Sigmoid colon (tissue), 7 donors: ENCODE measurements around the gene VPS35L. TPM values are rescaled to one million over a fixed set of nuclear protein-coding genes. Genes with fewer than 3 reads are reported as not detected.

Experiments used
- DNase-seq: peaks from one replicate; pipeline ENCODE4 v3.0.0-alpha.2; 2019
- H3K27ac ChIP-seq, 4 donors: fragments of 200-600 bp; sonication (generic); one replicate each; pipeline ENCODE4 v1.5.1; 2016 to 2019; ENCODE audit warnings: mild to moderate bottlenecking in 1 of 4
- H3K27me3 ChIP-seq, 3 donors: fragments of 200-600 bp; sonication (generic); one replicate each; pipeline ENCODE4 v1.5.1; 2019; ENCODE audit warnings: mild to moderate bottlenecking in 1 of 3
- H3K36me3 ChIP-seq, 4 donors: fragments of 200-600 bp; sonication (generic); one replicate each; pipeline ENCODE4 v1.5.1; 2016 to 2019
- H3K4me1 ChIP-seq, 4 donors: fragments of 200-600 bp; sonication (generic); one replicate each; pipeline ENCODE4 v1.5.1; 2017 to 2019
- H3K4me3 ChIP-seq, 4 donors: fragments of 200-600 bp; sonication (generic); one replicate each; pipeline ENCODE4 v1.5.1; 2017 to 2019; ENCODE audit warnings: mild to moderate bottlenecking in 2 of 4, moderate library complexity in 1 of 4
- H3K9me3 ChIP-seq, 4 donors: fragments of 200-600 bp in 3 of 4; sonication (generic) in 3 of 4; one replicate each; pipeline versions ENCODE4 v1.5.1 to v1.6.1; 2013 to 2019
- EP300 ChIP-seq, 4 donors: sonication (generic); formaldehyde crosslinking; IDR thresholded peaks; one replicate each; pipeline ENCODE4 v1.6.1; 2017; ENCODE audit warnings: antibody characterized with exemption in 4 of 4
- POLR2A ChIP-seq, 2 donors: fragments of 450-650 bp; IDR thresholded peaks; one replicate each; pipeline ENCODE4 v1.6.1; 2016; ENCODE audit warnings: antibody characterized with exemption in 2 of 2, mild to moderate bottlenecking in 2 of 2, moderate library complexity in 2 of 2
- POLR2AphosphoS5 ChIP-seq, 4 donors: sonication (generic); formaldehyde crosslinking; IDR thresholded peaks; one replicate each; pipeline ENCODE4 v1.6.1; 2017; ENCODE audit warnings: antibody characterized with exemption in 4 of 4
- WGBS, 2 donors: extraction: QIAGEN DNeasy Blood & Tissue Kit; methylation state at CpG; one replicate each; pipeline ENCODE4 v1.1.7; 2013; 5-methylcytosine and 5-hydroxymethylcytosine counted together
- intact Hi-C: fragments of 100-400 bp; cut with DNase I; formaldehyde crosslinking; loops from one replicate; pipeline ENCODE4 v1.15.1; 2023
- polyA plus RNA-seq, 3 donors: library from polyadenylated mRNA; stranded (reverse); fragments of 200-250 nt; gene quantifications; one replicate each; pipeline ENCODE4 v1.2.3, GENCODE V29; 2013
- total RNA-seq, 4 donors: library from RNA; depleted of rRNA; stranded (reverse); fragments of >200 nt; gene quantifications; one replicate each; pipeline ENCODE4 v1.1.0, GENCODE V29; 2016
- TF ChIP-seq, protein P1 (sequence below), 4 experiments: fragments of 450-650 bp in 3 of 4; fragments of 200-600 bp in 1 of 4; IDR thresholded peaks; one replicate each; pipeline ENCODE4 v1.5.1; 2016 to 2019; ENCODE audit warnings: antibody characterized with exemption in 4 of 4, mild to moderate bottlenecking in 3 of 4, moderate library complexity in 2 of 4
- donor health status: healthy with polysubstance abuse.
- donor health status: Bipolar disorder and iron deficiency.
- donor health status: healthy.

The VPS35L gene
- total and polyA plus RNA-seq, 7 donors = 21.6 to 53.7 (median 41.8) TPM

DNA sequence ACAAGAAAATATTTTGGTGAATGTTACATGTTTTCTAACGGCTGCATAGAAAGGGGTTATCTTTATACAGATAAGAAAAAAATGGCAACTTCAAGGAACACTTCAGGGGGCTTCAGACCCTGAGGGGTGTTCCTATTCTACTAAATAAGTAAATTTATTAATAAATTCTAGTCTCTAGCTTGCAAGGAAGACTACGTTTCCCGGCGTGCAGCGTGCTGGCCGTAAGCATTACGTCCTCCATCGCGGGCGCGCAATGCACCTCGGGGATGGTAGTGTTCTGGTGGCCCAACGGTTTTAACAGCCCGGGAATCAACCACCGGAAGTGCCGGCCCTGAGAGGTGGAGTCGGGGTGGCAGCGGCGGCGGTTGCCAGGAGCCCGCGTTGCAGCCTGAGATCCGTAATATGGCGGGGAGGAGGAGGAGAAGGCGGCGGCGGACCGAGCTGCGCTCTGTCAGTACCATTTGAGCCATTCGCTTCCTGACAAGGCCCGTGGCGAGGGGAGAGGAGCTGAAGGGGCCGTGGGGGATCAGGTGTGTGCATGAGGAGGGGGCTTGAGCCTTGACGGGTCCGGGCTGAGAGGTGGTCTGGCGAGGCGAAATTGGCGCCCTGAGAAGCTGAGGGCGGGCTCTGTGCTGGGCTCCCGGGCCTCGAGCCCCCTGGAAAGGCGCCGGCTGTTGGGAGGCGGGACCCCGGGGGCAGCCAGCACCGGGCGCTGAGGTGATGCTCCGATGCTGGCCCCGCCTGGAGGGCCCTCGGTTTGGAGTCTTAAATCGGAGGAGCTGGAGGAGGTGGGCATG, 31.7 kb upstream of the VPS35L start, which contains the start of gene CCP110:
Gene CCP110, plus strand, starts transcription at position 384 of the 797 bp plus-strand sequence. CDS start 3,940 bp downstream, outside the sequence.
- H3K27ac ChIP-seq = peak within 1 kb of the TSS; percentile 71 to 98 (median 95)
- H3K4me3 ChIP-seq = peak within 1 kb of the TSS; percentile 80 to 98 (median 90)
- intact Hi-C loops = loop anchor here (2.0 to 10.0 kb wide), 5 partner anchors 31 to 721 kb away; partner anchors contain the start of genes ARL6IP1, COQ7, IQCK and KNOP1
- peak; percentile 98 for DNase-seq
- H3K36me3 ChIP-seq = peaks cover 0 to 11% (median 0%) of the 10 kb centered on the region in 4 donors
- WGBS, 2 donors = 1% methylated on average over 51 of the region's 51 CpGs
- H3K27me3 ChIP-seq = no peaks in the 10 kb centered on the region
- peaks cover 0 to 50% (median 35%) of the 10 kb centered on the region in 4 donors for H3K4me1 ChIP-seq
- H3K9me3 ChIP-seq = no peaks in the 10 kb centered on the region
- peak; percentile 54 to 82 (median 73) for TF ChIP-seq POLR2AphosphoS5 (IDR thresholded peaks at IDR 0.05)
- TF ChIP-seq, protein P1, sequence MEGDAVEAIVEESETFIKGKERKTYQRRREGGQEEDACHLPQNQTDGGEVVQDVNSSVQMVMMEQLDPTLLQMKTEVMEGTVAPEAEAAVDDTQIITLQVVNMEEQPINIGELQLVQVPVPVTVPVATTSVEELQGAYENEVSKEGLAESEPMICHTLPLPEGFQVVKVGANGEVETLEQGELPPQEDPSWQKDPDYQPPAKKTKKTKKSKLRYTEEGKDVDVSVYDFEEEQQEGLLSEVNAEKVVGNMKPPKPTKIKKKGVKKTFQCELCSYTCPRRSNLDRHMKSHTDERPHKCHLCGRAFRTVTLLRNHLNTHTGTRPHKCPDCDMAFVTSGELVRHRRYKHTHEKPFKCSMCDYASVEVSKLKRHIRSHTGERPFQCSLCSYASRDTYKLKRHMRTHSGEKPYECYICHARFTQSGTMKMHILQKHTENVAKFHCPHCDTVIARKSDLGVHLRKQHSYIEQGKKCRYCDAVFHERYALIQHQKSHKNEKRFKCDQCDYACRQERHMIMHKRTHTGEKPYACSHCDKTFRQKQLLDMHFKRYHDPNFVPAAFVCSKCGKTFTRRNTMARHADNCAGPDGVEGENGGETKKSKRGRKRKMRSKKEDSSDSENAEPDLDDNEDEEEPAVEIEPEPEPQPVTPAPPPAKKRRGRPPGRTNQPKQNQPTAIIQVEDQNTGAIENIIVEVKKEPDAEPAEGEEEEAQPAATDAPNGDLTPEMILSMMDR (IDR thresholded peaks at IDR 0.05) = no peak
- no peak for TF ChIP-seq EP300 (IDR thresholded peaks at IDR 0.05)
- peak; percentile 46 to 61 for TF ChIP-seq POLR2A (IDR thresholded peaks at IDR 0.05)

- Histone ChIP-seq H3K9me3 (no peaks in the 10 kb centered on the region), H3K27ac (peak overlapping the region; percentile 71 to 83 (median 81)), H3K27me3 (no peaks in the 10 kb centered on the region), H3K4me3 (peak overlapping the region; percentile 80 to 98 (median 90)), H3K4me1 (peaks cover 0 to 45% (median 35%) of the 10 kb centered on the region in 4 donors), H3K36me3 (peaks cover 0 to 15% (median 0%) of the 10 kb centered on the region in 4 donors)
- peak; percentile 66 for DNase-seq
- WGBS, 2 donors = 0% methylated on average over 11 of the region's 11 CpGs
- intact Hi-C loops = loop anchor here (5.0 to 10.0 kb wide), 4 partner anchors 191 to 722 kb away; partner anchors contain the start of genes ARL6IP1, COQ7, IQCK and KNOP1
- TF ChIP-seq POLR2AphosphoS5 (IDR thresholded peaks at IDR 0.05) = no peak
- no peak for TF ChIP-seq EP300 (IDR thresholded peaks at IDR 0.05)
- no peak for TF ChIP-seq POLR2A (IDR thresholded peaks at IDR 0.05)
- TF ChIP-seq, protein P1 (IDR thresholded peaks at IDR 0.05) = no peak
These were observed 31.2 kb upstream of the VPS35L start for GRCh38 chr16:19524356-19524615.

- TF ChIP-seq EP300 (IDR thresholded peaks at IDR 0.05) = no peak
- TF ChIP-seq, protein P1 (IDR thresholded peaks at IDR 0.05) = no peak
- TF ChIP-seq POLR2A (IDR thresholded peaks at IDR 0.05) = no peak
- Histone ChIP-seq H3K4me3 (peak overlapping the region; percentile 80 to 98 (median 90)), H3K27ac (peak overlapping the region; percentile 71 to 83 (median 81)), H3K36me3 (peaks cover 0 to 17% (median 0%) of the 10 kb centered on the region in 4 donors), H3K9me3 (no peaks in the 10 kb centered on the region), H3K4me1 (peaks cover 0 to 42% (median 31%) of the 10 kb centered on the region in 4 donors), H3K27me3 (no peaks in the 10 kb centered on the region)
- WGBS, 2 donors = 17 to 51% methylated on average over 19 of the region's 19 CpGs
- intact Hi-C loops = loop anchor here (5.0 to 10.0 kb wide), 4 partner anchors 190 to 722 kb away; partner anchors contain the start of genes ARL6IP1, COQ7, IQCK and KNOP1
- no peak for DNase-seq
These were observed 30.7 kb upstream of the VPS35L start for GRCh38 chr16:19524616-19525384.

DNA sequence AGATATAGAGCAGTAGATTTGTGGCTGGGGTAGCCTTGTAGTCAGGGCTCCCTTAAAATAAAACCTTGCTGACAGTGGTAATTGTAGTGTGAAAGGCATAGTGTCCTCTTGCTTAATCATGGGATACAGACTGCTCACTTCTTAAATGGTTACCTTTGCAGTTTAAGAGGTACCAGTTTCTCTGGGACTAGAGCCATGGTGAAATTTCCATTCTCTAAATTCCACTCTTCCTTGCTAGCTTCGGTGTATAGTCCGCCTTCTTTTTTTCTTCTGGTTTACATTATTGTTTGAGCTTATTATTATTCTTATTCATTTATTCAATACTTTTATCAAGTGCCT, 30.1 kb upstream of the VPS35L start:
- H3K4me1 ChIP-seq = peaks cover 0 to 36% (median 26%) of the 10 kb centered on the region in 4 donors
- H3K27me3 ChIP-seq = no peaks in the 10 kb centered on the region
- peaks cover 0 to 17% (median 0%) of the 10 kb centered on the region in 4 donors for H3K36me3 ChIP-seq
- intact Hi-C loops = loop anchor here (10.0 kb wide), 1 partner anchor 189 kb away; the partner anchor contains the start of genes IQCK and KNOP1
- H3K9me3 ChIP-seq = no peaks in the 10 kb centered on the region
- H3K4me3 ChIP-seq = peak overlapping the region in 2 of 4 donors; percentile 80 to 98
- WGBS, 2 donors = 91 to 94% methylated on average over 2 of the region's 2 CpGs
- DNase-seq = no peak
- no peak for TF ChIP-seq EP300 (IDR thresholded peaks at IDR 0.05)
- TF ChIP-seq, protein P1 (IDR thresholded peaks at IDR 0.05) = no peak
- TF ChIP-seq POLR2A (IDR thresholded peaks at IDR 0.05) = no peak
- TF ChIP-seq POLR2AphosphoS5 (IDR thresholded peaks at IDR 0.05) = no peak
- H3K27ac ChIP-seq = no peak overlapping the region
